ENCODE data around the gene GRIN2A.

GRIN2A gene

GRCh38 chr16:9846362-9847099, 335.7 kb downstream of the GRIN2A start:
- TF ChIP-seq CTCF (conservative IDR thresholded peaks at IDR 0.05), result no peak
- no peak for TF ChIP-seq ZFX (IDR thresholded peaks at IDR 0.05)
- no peak overlapping the region for H3K27ac ChIP-seq

- no peak for TF ChIP-seq ZFX (IDR thresholded peaks at IDR 0.05)
- no peak for TF ChIP-seq CTCF (conservative IDR thresholded peaks at IDR 0.05)
- no peak overlapping the region for H3K27ac ChIP-seq
These were observed 336.4 kb downstream of the GRIN2A start for GRCh38 chr16:9845661-9846361.

DNA sequence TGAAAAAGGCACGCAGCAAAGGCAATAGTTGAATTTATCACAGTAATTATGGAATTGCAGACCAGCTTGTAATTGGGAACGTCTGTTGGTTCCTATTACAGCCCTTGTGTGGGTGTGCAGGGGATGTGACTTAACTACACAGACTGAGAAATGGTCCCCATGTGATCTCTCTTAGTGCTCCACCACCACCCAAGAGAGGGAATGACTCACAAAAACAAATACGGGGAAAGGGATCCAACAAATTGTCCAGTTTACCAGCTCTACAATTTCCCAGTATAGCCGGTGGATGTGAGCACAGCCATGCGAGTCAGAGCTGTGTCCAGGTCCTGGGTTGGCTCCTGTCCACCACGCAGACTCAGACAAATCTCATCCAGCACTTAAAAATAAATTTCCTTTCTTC, 337.9 kb downstream of the GRIN2A start:
- TF ChIP-seq ZFX (IDR thresholded peaks at IDR 0.05), result no peak
- no peak for TF ChIP-seq CTCF (conservative IDR thresholded peaks at IDR 0.05)
- H3K27ac ChIP-seq, result no peak overlapping the region

GRCh38 chr16:9843424-9844018, 338.7 kb downstream of the GRIN2A start:
- no peak overlapping the region for H3K27ac ChIP-seq
- TF ChIP-seq ZFX (IDR thresholded peaks at IDR 0.05), result no peak
- TF ChIP-seq CTCF (conservative IDR thresholded peaks at IDR 0.05), result no peak

DNA sequence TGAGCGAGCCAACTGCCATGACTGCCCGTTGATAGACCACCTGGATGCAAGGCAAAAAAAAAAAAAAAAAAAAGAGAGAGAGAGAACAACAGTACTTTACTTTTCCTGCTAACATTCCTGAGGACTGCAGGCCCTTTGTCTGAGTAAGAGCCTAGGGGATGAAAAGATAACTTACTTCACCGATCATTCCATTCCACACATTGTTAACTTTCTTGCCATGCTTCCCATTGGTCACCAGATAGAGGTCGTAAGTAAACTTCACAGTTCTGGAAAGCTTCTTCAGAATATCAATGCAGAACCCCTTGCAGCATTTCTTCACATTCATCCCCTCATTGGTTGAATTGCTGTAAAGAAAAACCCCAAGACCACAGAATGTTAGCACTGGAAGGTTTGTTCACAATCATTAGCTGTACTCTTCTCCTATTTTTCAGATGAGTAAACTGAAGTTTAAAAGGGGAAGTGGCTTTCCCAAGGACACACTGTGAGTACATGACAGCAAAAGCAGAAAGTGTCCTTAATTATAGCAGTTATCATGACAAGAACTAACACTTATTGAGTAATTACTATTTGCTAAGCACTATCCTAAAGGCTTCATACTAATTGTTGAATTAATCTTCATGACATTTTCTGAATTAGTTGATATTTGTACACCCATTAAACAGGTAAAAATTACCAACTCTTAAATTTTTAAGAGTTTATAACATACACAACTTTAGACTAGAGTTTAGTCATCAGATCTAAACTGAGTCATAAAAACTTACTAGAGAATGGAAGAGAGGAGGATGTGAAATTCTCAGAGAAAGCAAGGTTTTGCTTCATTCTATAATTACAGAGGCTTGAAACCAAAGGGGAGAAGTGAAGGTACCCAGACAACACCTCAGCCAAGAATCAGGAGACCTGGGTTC, 341.2 kb downstream of the GRIN2A start:
- H3K27ac ChIP-seq, result no peak overlapping the region
- no peak for TF ChIP-seq CTCF (conservative IDR thresholded peaks at IDR 0.05)
- TF ChIP-seq ZFX (IDR thresholded peaks at IDR 0.05), result no peak

DNA sequence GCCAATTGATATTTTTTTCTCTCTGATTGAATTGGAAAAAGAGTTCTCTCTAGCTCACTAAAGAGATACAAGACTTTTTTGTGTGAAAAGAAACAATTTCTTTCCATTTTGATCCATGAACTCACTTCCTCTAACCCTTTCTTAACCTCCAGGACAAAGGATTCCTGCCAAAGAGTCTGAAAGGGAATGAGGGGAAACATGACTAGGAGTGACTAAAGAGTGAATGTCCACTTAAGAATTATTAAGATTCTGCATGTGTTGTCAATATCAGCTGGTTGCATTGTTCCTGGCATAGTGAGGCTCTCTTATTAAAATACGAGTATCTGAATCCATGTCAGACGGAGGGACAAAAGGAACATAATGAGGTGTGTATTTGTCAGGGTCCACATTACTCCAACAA, 344.7 kb downstream of the GRIN2A start:
- TF ChIP-seq ZFX (IDR thresholded peaks at IDR 0.05), result no peak
- no peak for TF ChIP-seq CTCF (conservative IDR thresholded peaks at IDR 0.05)
- H3K27ac ChIP-seq, result no peak overlapping the region

All from C4-2B (cell line).